Measurements from ENCODE around the gene SUN3. TPM values are rescaled to one million over a fixed set of nuclear protein-coding genes. Genes with fewer than 3 reads are reported as not detected.

Gene SUN3
- total and polyA plus RNA-seq, 10 of the 15 experiments (the other 5 are each of a cell fraction or from before 2014, with no cell fraction given): 0.29 to 0.48 TPM; not detected in 8

DNA sequence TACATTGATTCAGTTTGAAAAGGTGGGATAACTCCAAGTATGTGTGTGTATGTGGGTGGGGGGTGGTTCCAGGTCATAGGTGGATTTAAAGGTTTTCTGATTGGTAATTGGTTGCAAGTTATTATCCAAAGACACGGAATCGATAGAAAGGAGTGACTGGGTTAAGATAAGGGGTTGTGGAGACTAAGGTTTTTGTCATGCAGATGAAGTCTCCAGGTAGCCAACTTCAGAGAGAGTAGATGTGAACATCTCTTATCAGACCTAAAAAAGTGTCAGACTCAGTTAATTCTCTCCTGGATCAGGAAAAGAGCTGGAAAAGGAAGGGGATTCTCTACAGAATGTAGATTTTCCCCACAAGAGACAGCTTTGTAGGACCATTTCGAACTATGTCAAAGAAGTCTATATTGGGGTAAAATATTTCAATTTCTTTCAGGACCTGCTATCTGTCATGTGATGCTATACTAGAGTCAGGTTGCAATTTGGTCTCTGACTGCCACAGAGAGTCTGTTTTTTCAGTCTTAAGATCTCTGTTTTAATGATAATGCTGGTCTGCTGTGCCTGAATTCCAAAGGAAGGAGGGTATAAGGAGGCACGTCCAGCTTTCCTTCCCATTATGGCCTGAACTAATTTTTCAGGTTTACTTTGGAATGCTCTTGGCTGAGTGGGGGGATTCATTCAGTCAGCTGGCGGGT, 10.1 kb upstream of the SUN3 start:
- BruUV-seq (replicated peaks): no TSS peak
- ChIA-PET RAD21 (ENCODE audit: unreplicated experiment) (no interaction called here), POLR2A (interaction anchor here (0.7 kb wide), 1 partner anchor 25 kb away, joined by 7 read pairs; no protein-coding TSS in a partner anchor), SMC1A (ENCODE audit: uncharacterized antibody, unreplicated experiment) (interaction anchor here (1.0 kb wide), 1 partner anchor 9 kb away, joined by 3 read pairs; no protein-coding TSS in a partner anchor), CTCF (interaction anchor here (1.6 kb wide), 1 partner anchor 71 kb away, joined by 3 read pairs; no protein-coding TSS in a partner anchor)
- Histone ChIP-seq H3K79me2 (ENCODE audit: control insufficient read depth, insufficient read depth, low read length) (no peaks in the 10 kb centered on the region), H4K20me1 (ENCODE audit: control insufficient read depth, insufficient read depth) (no peaks in the 10 kb centered on the region), H3K27me3 (replicated peaks in 1 of 2; ENCODE audit: control insufficient read depth in 2 of 2, insufficient read depth in 2 of 2, low read length in 1 of 2) (peaks cover 8 to 9% of the 10 kb centered on the region in 2 experiments; a peak in 3 of 4 replicates), H3K9ac (ENCODE audit: control insufficient read depth, insufficient read depth, low read length) (no peak overlapping the region), H3K27ac (ENCODE audit: control insufficient read depth, insufficient read depth) (no peak overlapping the region), H3K4me3 (no peak overlapping the region), H3K36me3 (ENCODE audit: control insufficient read depth in 2 of 2, insufficient read depth in 2 of 2, low read length in 1 of 2) (no peaks in the 10 kb centered on the region), H2AFZ (ENCODE audit: control insufficient read depth, low read depth, low read length) (no peak overlapping the region), H3K9me3 (replicated peaks; ENCODE audit: control insufficient read depth, insufficient read depth, low read length) (no peaks in the 10 kb centered on the region), H3K4me1 (ENCODE audit: control insufficient read depth, insufficient read depth, low read length) (peaks cover 3% of the 10 kb centered on the region; the same call in 1 of the 2 replicates), H3K4me2 (ENCODE audit: control insufficient read depth, insufficient read depth) (no peak overlapping the region)
- FAIRE-seq: no peak
- WGBS (ENCODE audit: insufficient coverage, insufficient replicate concordance, low lambda C conversion rate, missing lambda C conversion rate): 42% methylated on average over 5 of the region's 5 CpGs
- ATAC-seq: no peak
- in situ Hi-C loops (cut with MboI): no loop called here
- intact Hi-C loops (cut with micrococcal nuclease; ENCODE audit: unreplicated experiment): no loop called here
- DNase-seq (ENCODE audit: low read depth, low spot score): no peak
- TF ChIP-seq SMC3 (IDR thresholded peaks at IDR 0.05; ENCODE audit: borderline replicate concordance, low read length): no peak
- TF ChIP-seq IKZF1 (conservative IDR thresholded peaks at IDR 0.05): no peak
- TF ChIP-seq FOS (IDR thresholded peaks at IDR 0.05; ENCODE audit: borderline replicate concordance, extremely low read depth, insufficient read length): no peak
- TF ChIP-seq, protein P1, sequence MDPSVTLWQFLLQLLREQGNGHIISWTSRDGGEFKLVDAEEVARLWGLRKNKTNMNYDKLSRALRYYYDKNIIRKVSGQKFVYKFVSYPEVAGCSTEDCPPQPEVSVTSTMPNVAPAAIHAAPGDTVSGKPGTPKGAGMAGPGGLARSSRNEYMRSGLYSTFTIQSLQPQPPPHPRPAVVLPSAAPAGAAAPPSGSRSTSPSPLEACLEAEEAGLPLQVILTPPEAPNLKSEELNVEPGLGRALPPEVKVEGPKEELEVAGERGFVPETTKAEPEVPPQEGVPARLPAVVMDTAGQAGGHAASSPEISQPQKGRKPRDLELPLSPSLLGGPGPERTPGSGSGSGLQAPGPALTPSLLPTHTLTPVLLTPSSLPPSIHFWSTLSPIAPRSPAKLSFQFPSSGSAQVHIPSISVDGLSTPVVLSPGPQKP (IDR thresholded peaks at IDR 0.05; ENCODE audit: low read depth, low read length): no peak
- no peak for TF ChIP-seq MXI1 (IDR thresholded peaks at IDR 0.05; ENCODE audit: low read depth, low read length)
- no peak for TF ChIP-seq BRCA1 (IDR thresholded peaks at IDR 0.05; ENCODE audit: low read depth, low read length)
- no peak for TF ChIP-seq MYB (IDR thresholded peaks at IDR 0.05; ENCODE audit: borderline replicate concordance, low read depth, low read length)
- TF ChIP-seq JUNB (IDR thresholded peaks at IDR 0.05): no peak
- TF ChIP-seq, protein P2, sequence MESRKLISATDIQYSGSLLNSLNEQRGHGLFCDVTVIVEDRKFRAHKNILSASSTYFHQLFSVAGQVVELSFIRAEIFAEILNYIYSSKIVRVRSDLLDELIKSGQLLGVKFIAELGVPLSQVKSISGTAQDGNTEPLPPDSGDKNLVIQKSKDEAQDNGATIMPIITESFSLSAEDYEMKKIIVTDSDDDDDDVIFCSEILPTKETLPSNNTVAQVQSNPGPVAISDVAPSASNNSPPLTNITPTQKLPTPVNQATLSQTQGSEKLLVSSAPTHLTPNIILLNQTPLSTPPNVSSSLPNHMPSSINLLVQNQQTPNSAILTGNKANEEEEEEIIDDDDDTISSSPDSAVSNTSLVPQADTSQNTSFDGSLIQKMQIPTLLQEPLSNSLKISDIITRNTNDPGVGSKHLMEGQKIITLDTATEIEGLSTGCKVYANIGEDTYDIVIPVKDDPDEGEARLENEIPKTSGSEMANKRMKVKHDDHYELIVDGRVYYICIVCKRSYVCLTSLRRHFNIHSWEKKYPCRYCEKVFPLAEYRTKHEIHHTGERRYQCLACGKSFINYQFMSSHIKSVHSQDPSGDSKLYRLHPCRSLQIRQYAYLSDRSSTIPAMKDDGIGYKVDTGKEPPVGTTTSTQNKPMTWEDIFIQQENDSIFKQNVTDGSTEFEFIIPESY (IDR thresholded peaks at IDR 0.05): no peak
- TF ChIP-seq, protein P3, sequence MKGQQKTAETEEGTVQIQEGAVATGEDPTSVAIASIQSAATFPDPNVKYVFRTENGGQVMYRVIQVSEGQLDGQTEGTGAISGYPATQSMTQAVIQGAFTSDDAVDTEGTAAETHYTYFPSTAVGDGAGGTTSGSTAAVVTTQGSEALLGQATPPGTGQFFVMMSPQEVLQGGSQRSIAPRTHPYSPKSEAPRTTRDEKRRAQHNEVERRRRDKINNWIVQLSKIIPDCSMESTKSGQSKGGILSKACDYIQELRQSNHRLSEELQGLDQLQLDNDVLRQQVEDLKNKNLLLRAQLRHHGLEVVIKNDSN (IDR thresholded peaks at IDR 0.05; ENCODE audit: borderline replicate concordance, extremely low read length, insufficient read depth, low read depth, low read length): no peak
- TF ChIP-seq HCFC1 (IDR thresholded peaks at IDR 0.05; ENCODE audit: low read length): no peak
- no peak for TF ChIP-seq EED (IDR thresholded peaks at IDR 0.05; ENCODE audit: low read depth)
- TF ChIP-seq, protein P4, sequence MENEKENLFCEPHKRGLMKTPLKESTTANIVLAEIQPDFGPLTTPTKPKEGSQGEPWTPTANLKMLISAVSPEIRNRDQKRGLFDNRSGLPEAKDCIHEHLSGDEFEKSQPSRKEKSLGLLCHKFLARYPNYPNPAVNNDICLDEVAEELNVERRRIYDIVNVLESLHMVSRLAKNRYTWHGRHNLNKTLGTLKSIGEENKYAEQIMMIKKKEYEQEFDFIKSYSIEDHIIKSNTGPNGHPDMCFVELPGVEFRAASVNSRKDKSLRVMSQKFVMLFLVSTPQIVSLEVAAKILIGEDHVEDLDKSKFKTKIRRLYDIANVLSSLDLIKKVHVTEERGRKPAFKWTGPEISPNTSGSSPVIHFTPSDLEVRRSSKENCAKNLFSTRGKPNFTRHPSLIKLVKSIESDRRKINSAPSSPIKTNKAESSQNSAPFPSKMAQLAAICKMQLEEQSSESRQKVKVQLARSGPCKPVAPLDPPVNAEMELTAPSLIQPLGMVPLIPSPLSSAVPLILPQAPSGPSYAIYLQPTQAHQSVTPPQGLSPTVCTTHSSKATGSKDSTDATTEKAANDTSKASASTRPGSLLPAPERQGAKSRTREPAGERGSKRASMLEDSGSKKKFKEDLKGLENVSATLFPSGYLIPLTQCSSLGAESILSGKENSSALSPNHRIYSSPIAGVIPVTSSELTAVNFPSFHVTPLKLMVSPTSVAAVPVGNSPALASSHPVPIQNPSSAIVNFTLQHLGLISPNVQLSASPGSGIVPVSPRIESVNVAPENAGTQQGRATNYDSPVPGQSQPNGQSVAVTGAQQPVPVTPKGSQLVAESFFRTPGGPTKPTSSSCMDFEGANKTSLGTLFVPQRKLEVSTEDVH (IDR thresholded peaks at IDR 0.05; ENCODE audit: low read depth, partially characterized antibody): no peak

Data from GM12878 (cell line).